ENCODE results near the gene GPBP1L1. TPM values are rescaled to one million over a fixed set of nuclear protein-coding genes. Genes with fewer than 3 reads are reported as not detected.
"Not testable (repeated sequence)": the region's sequence is repeated elsewhere in the genome, so short reads cannot be mapped to it uniquely, and the experiment has no call there.

The GPBP1L1 gene
- total RNA-seq, 2 experiments from 2014 or later = 116 to 125 TPM

DNA sequence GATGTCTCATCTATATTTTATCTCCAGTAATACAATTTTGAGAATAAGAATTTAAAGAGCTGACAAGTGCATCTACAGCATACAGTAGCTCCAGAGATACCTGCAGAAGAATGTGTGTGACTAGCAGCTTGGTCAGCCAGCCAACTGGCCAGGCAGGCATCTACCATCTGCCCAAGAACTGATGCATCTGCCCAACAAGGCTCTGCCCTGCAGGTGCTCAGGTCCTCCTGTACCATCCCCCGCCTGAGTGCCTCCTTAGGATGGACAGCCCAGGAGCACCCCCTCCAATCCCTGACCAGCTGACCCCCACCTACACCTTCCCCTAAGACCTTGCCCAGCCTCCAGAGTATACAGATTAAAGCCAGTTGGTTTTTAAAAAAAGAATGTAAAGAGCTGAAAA lies 32.0 kb upstream of the GPBP1L1 start:
- no peaks in the 10 kb centered on the region for H3K4me1 Mint-ChIP-seq (ENCODE audit: low read depth)
- Histone ChIP-seq H3K9me3 (ENCODE audit: control insufficient read depth in 1 of 2, insufficient read depth in 1 of 2, low read length in 2 of 2) (no peaks in the 10 kb centered on the region), H3K4me3 (ENCODE audit: low read length) (no peak overlapping the region), H3K27ac (ENCODE audit: low read depth in 1 of 2, low read length in 2 of 2) (no peak overlapping the region), H3K27me3 (ENCODE audit: control insufficient read depth in 1 of 2, insufficient read depth in 2 of 2, low read length in 2 of 2) (no peaks in the 10 kb centered on the region), H3K4me1 (ENCODE audit: insufficient read depth, low read length) (no peaks in the 10 kb centered on the region), H3K36me3 (ENCODE audit: insufficient read depth, low read length) (peaks cover 4% of the 10 kb centered on the region)
- TF ChIP-seq, protein P1, sequence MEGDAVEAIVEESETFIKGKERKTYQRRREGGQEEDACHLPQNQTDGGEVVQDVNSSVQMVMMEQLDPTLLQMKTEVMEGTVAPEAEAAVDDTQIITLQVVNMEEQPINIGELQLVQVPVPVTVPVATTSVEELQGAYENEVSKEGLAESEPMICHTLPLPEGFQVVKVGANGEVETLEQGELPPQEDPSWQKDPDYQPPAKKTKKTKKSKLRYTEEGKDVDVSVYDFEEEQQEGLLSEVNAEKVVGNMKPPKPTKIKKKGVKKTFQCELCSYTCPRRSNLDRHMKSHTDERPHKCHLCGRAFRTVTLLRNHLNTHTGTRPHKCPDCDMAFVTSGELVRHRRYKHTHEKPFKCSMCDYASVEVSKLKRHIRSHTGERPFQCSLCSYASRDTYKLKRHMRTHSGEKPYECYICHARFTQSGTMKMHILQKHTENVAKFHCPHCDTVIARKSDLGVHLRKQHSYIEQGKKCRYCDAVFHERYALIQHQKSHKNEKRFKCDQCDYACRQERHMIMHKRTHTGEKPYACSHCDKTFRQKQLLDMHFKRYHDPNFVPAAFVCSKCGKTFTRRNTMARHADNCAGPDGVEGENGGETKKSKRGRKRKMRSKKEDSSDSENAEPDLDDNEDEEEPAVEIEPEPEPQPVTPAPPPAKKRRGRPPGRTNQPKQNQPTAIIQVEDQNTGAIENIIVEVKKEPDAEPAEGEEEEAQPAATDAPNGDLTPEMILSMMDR (IDR thresholded peaks at IDR 0.05) = no peak
- no peak for ATAC-seq (ENCODE audit: poor library complexity)
- no peak for DNase-seq
- ChIA-PET CTCF (interaction anchor here (1.0 kb wide), 1 partner anchor 14 kb away, joined by 3 read pairs; no protein-coding TSS in a partner anchor), POLR2A (no interaction called here)
- H3K27me3 Mint-ChIP-seq = no peaks in the 10 kb centered on the region
- no peak overlapping the region for H3K27ac Mint-ChIP-seq
- H3K4me3 Mint-ChIP-seq = no peak overlapping the region
- intact Hi-C loops (cut with DNase I, micrococcal nuclease) = no loop called here
- H3K9me3 Mint-ChIP-seq = no peaks in the 10 kb centered on the region
- peaks cover 70% of the 10 kb centered on the region for H3K36me3 Mint-ChIP-seq (ENCODE audit: low read depth)

DNA sequence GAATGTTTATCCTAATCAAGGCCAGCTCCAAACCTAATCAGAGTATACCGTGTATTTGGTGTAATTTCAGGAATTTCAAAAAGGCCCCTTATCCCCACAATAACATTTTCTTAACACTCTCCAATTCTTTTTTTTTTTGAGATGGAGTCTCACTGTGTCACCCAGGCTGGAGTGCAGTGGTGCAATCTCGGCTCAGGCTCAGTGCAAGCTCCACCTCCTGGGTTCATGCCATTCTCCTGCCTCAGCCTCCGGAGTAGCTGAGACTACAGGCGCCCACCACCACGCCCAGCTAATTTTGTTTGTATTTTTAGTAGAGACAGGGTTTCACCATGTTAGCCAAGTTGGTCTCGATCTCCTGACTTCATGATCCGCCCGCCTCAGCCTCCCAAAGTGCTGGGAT lies 31.1 kb upstream of the GPBP1L1 start:
- H3K4me1 ChIP-seq (ENCODE audit: insufficient read depth, low read length); H3K27me3 ChIP-seq (ENCODE audit: control insufficient read depth in 1 of 2, insufficient read depth in 2 of 2, low read length in 2 of 2); POLR2A ChIA-PET; H3K9me3 ChIP-seq (ENCODE audit: control insufficient read depth in 1 of 2, insufficient read depth in 1 of 2, low read length in 2 of 2); ATAC-seq (ENCODE audit: poor library complexity); H3K4me3 ChIP-seq (ENCODE audit: low read length); H3K27me3 Mint-ChIP-seq; H3K4me3 Mint-ChIP-seq; H3K27ac ChIP-seq (ENCODE audit: low read depth in 1 of 2, low read length in 2 of 2); H3K27ac Mint-ChIP-seq; H3K4me1 Mint-ChIP-seq (ENCODE audit: low read depth); H3K9me3 Mint-ChIP-seq; DNase-seq; H3K36me3 ChIP-seq (ENCODE audit: insufficient read depth, low read length); intact Hi-C loops (cut with DNase I, micrococcal nuclease): not testable (repeated sequence)
- CTCF ChIA-PET = interaction anchor here (1.0 to 1.9 kb wide), 2 partner anchors 13 to 14 kb away, joined by 3 to 5 read pairs; no protein-coding TSS in a partner anchor
- H3K36me3 Mint-ChIP-seq (ENCODE audit: low read depth) = peaks cover 70% of the 10 kb centered on the region

DNA sequence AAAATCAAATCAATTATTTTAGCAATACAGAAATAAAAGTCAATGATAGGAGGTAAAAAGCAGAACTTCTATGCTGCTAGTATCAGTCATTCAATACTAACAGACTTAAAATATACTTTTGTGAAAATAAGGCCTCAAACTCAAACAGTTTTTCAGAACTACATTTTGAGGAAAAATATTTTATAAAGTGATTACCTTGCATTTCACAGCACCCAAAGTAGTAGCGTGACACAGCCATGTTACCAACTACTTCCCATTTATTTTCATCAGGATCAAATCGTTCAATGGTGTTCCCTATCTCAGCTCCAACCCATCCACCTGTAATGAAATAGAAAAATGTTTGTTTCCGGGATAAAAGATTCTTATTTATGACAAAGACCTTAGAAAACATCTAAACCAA lies 30.4 kb upstream of the GPBP1L1 start:
- no peak overlapping the region for H3K4me3 Mint-ChIP-seq
- H3K4me1 Mint-ChIP-seq (ENCODE audit: low read depth) = no peaks in the 10 kb centered on the region
- H3K4me1 ChIP-seq (ENCODE audit: insufficient read depth, low read length) = no peaks in the 10 kb centered on the region
- no peak overlapping the region for H3K27ac Mint-ChIP-seq
- TF ChIP-seq, protein P1 (IDR thresholded peaks at IDR 0.05) = no peak
- no peak for ATAC-seq (ENCODE audit: poor library complexity)
- peaks cover 75% of the 10 kb centered on the region for H3K36me3 Mint-ChIP-seq (ENCODE audit: low read depth)
- H3K36me3 ChIP-seq (ENCODE audit: insufficient read depth, low read length) = peaks cover 11% of the 10 kb centered on the region
- no peak overlapping the region for H3K4me3 ChIP-seq (ENCODE audit: low read length)
- CTCF ChIA-PET = interaction anchor here (1.9 kb wide), 1 partner anchor 13 kb away, joined by 5 read pairs; no protein-coding TSS in a partner anchor
- no peaks in the 10 kb centered on the region for H3K27me3 Mint-ChIP-seq
- H3K27me3 ChIP-seq (ENCODE audit: control insufficient read depth in 1 of 2, insufficient read depth in 2 of 2, low read length in 2 of 2) = no peaks in the 10 kb centered on the region
- no peak for DNase-seq
- intact Hi-C loops (cut with DNase I, micrococcal nuclease) = no loop called here
- POLR2A ChIA-PET = no interaction called here
- no peaks in the 10 kb centered on the region for H3K9me3 Mint-ChIP-seq
- no peaks in the 10 kb centered on the region for H3K9me3 ChIP-seq (ENCODE audit: control insufficient read depth in 1 of 2, insufficient read depth in 1 of 2, low read length in 2 of 2)
- no peak overlapping the region for H3K27ac ChIP-seq (ENCODE audit: low read depth in 1 of 2, low read length in 2 of 2)

DNA sequence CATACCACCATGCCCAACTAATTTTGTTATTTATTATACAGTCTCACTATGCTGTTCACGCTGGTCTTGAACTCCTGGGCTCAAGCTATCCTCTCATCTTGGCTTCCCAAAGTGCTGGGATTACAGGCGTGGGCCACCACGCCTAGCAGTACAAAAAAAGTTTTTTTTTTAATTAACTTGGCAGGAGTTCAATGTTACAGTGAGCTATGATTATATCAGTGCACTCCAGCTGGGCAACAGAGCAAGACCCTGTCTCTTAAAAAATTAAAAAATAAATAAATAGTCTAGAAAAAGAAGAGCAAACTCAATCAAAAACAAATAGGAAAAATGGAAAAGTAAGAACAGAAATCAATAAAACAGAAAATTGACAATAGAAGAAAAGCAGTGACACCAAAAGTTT lies 27.4 kb upstream of the GPBP1L1 start:
- Histone ChIP-seq H3K36me3 (ENCODE audit: insufficient read depth, low read length) (peaks cover 16% of the 10 kb centered on the region), H3K9me3 (ENCODE audit: control insufficient read depth in 1 of 2, insufficient read depth in 1 of 2, low read length in 2 of 2) (peaks cover 0 to 5% of the 10 kb centered on the region in 2 experiments), H3K4me1 (ENCODE audit: insufficient read depth, low read length) (no peaks in the 10 kb centered on the region), H3K27me3 (ENCODE audit: control insufficient read depth in 1 of 2, insufficient read depth in 2 of 2, low read length in 2 of 2) (no peaks in the 10 kb centered on the region), H3K27ac (ENCODE audit: low read depth in 1 of 2, low read length in 2 of 2) (no peak overlapping the region), H3K4me3 (ENCODE audit: low read length) (no peak overlapping the region)
- POLR2A ChIA-PET = interaction anchor here (0.6 kb wide), 2 partner anchors 19 to 299 kb away, joined by 3 to 4 read pairs; no protein-coding TSS in a partner anchor
- TF ChIP-seq, protein P1 (IDR thresholded peaks at IDR 0.05) = no peak
- no peaks in the 10 kb centered on the region for H3K4me1 Mint-ChIP-seq (ENCODE audit: low read depth)
- no peak for ATAC-seq (ENCODE audit: poor library complexity)
- H3K9me3 Mint-ChIP-seq = no peaks in the 10 kb centered on the region
- no peak overlapping the region for H3K4me3 Mint-ChIP-seq
- no peak overlapping the region for H3K27ac Mint-ChIP-seq
- CTCF ChIA-PET = no interaction called here
- peaks cover 65% of the 10 kb centered on the region for H3K36me3 Mint-ChIP-seq (ENCODE audit: low read depth)
- intact Hi-C loops (cut with DNase I, micrococcal nuclease) = no loop called here
- H3K27me3 Mint-ChIP-seq = no peaks in the 10 kb centered on the region
- DNase-seq = no peak

Data from CD4-positive, alpha-beta T cell (primary cell).